Fibroblast of lung (primary cell): ENCODE measurements around the gene ENTREP3. TPM values are rescaled to one million over a fixed set of nuclear protein-coding genes. Genes with fewer than 3 reads are reported as not detected.

Source experiments
- DNase-seq, 2 donors: peaks; one replicate each; pipeline versions ENCODE4 v3.0.0 to v3.0.0-alpha.2; 2010; ENCODE audit warnings: low read depth in 2 of 2
- H2AFZ ChIP-seq: 2 replicates; pipeline ENCODE4 v1.5.1; 2012; ENCODE audit warnings: low read length, control low read depth, inconsistent platforms
- H3K27ac ChIP-seq: 2 replicates; pipeline ENCODE4 v1.5.1; 2011; ENCODE audit warnings: low read length, control low read depth; ENCODE audit not compliant: insufficient read depth
- H3K27me3 ChIP-seq: 2 replicates; pipeline ENCODE4 v1.5.1; 2011; ENCODE audit warnings: mild to moderate bottlenecking, low read length; ENCODE audit not compliant: control insufficient read depth, insufficient read depth
- H3K36me3 ChIP-seq: 2 replicates; pipeline ENCODE4 v1.5.1; 2011; ENCODE audit warnings: low read length; ENCODE audit not compliant: control insufficient read depth, insufficient read depth
- H3K4me1 ChIP-seq: 2 replicates; pipeline ENCODE4 v1.5.1; 2011; ENCODE audit warnings: low read length; ENCODE audit not compliant: control insufficient read depth, insufficient read depth; ENCODE audit errors: extremely low read depth
- H3K4me2 ChIP-seq: 2 replicates; pipeline ENCODE4 v1.5.1; 2011; ENCODE audit warnings: low read length, control low read depth; ENCODE audit not compliant: insufficient read depth; ENCODE audit errors: extremely low read depth
- H3K4me3 ChIP-seq, 4 experiments: fragments of 200-600 bp in 1 of 4; sonication (generic) in 1 of 4; replicated peaks in 1 of 4; 2 replicates each; pipeline ENCODE4 v1.5.1; 2011 to 2016; ENCODE audit warnings: low read length in 4 of 4, low read depth in 3 of 4, mild to moderate bottlenecking in 3 of 4, control low read depth in 2 of 4, inconsistent platforms in 1 of 4, mixed read lengths in 1 of 4; ENCODE audit not compliant: insufficient read depth in 1 of 4; ENCODE audit errors: control extremely low read depth in 1 of 4
- H3K79me2 ChIP-seq: 2 replicates; pipeline ENCODE4 v1.5.1; 2012; ENCODE audit warnings: mild to moderate bottlenecking, low read length, inconsistent platforms; ENCODE audit not compliant: control insufficient read depth, insufficient read depth
- H3K9ac ChIP-seq: 2 replicates; pipeline ENCODE4 v1.5.1; 2011; ENCODE audit warnings: mild to moderate bottlenecking, low read length, control low read depth; ENCODE audit not compliant: insufficient read depth
- H3K9me3 ChIP-seq: 2 replicates; pipeline ENCODE4 v1.5.1; 2012; ENCODE audit warnings: low read depth, low read length; ENCODE audit not compliant: control insufficient read depth, insufficient read depth
- H4K20me1 ChIP-seq: 2 replicates; pipeline ENCODE4 v1.5.1; 2011; ENCODE audit warnings: low read length; ENCODE audit not compliant: control insufficient read depth, insufficient read depth; ENCODE audit errors: extremely low read depth
- EZH2 ChIP-seq: IDR thresholded peaks from 2 replicates; pipeline ENCODE4 v1.5.1; 2012; ENCODE audit warnings: low read length, control low read depth, mild to moderate bottlenecking; ENCODE audit errors: missing control alignments
- polyA plus RNA-seq, 2 donors: library from polyadenylated mRNA; depleted of rRNA in 1 of 2; stranded (reverse) in 1 of 2; unstranded in 1 of 2; fragments of >200 nt; gene quantifications; 2 replicates each; pipeline ENCODE4 v1.2.1, GENCODE V29; 2011 to 2012; ENCODE audit warnings: missing spikeins in 1 of 2
- total RNA-seq: library from RNA; depleted of rRNA; stranded (reverse); fragments of >200 nt; gene quantifications from 2 replicates; pipeline ENCODE4 v1.2.1, GENCODE V29; 2014
- TF ChIP-seq, protein P1 (sequence below), 2 donors: IDR thresholded peaks in 1 of 2; conservative IDR thresholded peaks in 1 of 2; 1 replicate in 1 of 2; 2 replicates in 1 of 2; pipeline ENCODE4 v1.5.1; 2011 to 2012; ENCODE audit warnings: low read length in 2 of 2, control low read depth in 1 of 2, inconsistent platforms in 1 of 2, low read depth in 1 of 2, mild to moderate bottlenecking in 1 of 2

Gene ENTREP3
- total and polyA plus RNA-seq, 2 donors (not counting 1 experiment from before 2014, with no cell fraction given), result 8.5 to 12.9 TPM

GRCh38 chr1:155256058-155256852 is 972 bp upstream of the ENTREP3 start:
- Histone ChIP-seq H4K20me1 (no peaks in the 10 kb centered on the region), H3K4me1 (peaks cover 13% of the 10 kb centered on the region), H3K9me3 (no peaks in the 10 kb centered on the region), H3K4me3 (peak overlapping the region in 2 of 4 experiments; percentile 69 to 80), H3K79me2 (peaks cover 28% of the 10 kb centered on the region), H3K9ac (no peak overlapping the region), H3K27me3 (no peaks in the 10 kb centered on the region), H3K27ac (peak overlapping the region; percentile 90), H2AFZ (no peak overlapping the region), H3K4me2 (peak overlapping the region; percentile 81), H3K36me3 (peaks cover 9% of the 10 kb centered on the region)
- TF ChIP-seq, protein P1, sequence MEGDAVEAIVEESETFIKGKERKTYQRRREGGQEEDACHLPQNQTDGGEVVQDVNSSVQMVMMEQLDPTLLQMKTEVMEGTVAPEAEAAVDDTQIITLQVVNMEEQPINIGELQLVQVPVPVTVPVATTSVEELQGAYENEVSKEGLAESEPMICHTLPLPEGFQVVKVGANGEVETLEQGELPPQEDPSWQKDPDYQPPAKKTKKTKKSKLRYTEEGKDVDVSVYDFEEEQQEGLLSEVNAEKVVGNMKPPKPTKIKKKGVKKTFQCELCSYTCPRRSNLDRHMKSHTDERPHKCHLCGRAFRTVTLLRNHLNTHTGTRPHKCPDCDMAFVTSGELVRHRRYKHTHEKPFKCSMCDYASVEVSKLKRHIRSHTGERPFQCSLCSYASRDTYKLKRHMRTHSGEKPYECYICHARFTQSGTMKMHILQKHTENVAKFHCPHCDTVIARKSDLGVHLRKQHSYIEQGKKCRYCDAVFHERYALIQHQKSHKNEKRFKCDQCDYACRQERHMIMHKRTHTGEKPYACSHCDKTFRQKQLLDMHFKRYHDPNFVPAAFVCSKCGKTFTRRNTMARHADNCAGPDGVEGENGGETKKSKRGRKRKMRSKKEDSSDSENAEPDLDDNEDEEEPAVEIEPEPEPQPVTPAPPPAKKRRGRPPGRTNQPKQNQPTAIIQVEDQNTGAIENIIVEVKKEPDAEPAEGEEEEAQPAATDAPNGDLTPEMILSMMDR (conservative IDR thresholded peaks at IDR 0.05 in 1 of 2, IDR thresholded peaks at IDR 0.05 in 1 of 2; ENCODE audit: low read depth in 1 of 2, low read length in 2 of 2), result no peak
- no peak for TF ChIP-seq EZH2
- DNase-seq, result no peak

DNA sequence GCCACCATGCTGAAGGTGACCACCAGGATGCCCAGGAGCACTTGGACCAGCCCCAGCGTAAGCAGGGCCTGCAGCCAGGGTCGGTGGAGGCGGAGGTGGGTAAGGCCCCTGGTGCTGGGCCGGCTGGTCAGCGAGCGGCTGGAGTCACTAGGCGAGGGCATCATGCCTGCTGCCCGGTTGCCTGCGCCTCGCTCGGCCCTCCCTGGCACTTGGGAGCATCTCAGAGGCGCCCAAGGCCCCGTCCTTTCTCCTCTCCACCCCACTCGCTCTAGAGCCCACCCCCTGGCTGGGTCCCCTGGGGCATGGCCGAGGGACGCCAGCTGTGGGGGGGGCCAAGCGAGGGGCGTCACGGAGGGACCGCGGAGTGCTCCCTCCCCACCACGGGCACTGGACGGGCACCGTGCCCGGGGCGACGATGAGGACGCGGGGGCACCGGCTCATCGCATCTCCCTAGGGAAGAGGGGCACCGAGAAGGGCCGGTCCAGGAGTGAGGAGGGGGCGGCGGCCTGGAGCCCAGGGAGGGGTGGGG is 505 bp downstream of the ENTREP3 start:
- Histone ChIP-seq H3K4me2 (peak overlapping the region; percentile 81), H3K36me3 (peaks cover 9% of the 10 kb centered on the region), H3K4me1 (peaks cover 13% of the 10 kb centered on the region), H4K20me1 (no peaks in the 10 kb centered on the region), H3K9ac (peak overlapping the region; percentile 77), H3K4me3 (peak overlapping the region; percentile 61 to 80 (median 71)), H3K79me2 (peaks cover 16% of the 10 kb centered on the region), H3K27me3 (no peaks in the 10 kb centered on the region), H2AFZ (no peak overlapping the region), H3K27ac (peak overlapping the region; percentile 90), H3K9me3 (no peaks in the 10 kb centered on the region)
- TF ChIP-seq EZH2, result no peak
- DNase-seq, result no peak

- peak overlapping the region; percentile 61 to 80 (median 71) for H3K4me3 ChIP-seq
- no peak overlapping the region for H2AFZ ChIP-seq
- H3K9ac ChIP-seq, result peak overlapping the region; percentile 77
- no peak for TF ChIP-seq EZH2
- TF ChIP-seq, protein P1 (conservative IDR thresholded peaks at IDR 0.05 in 1 of 2, IDR thresholded peaks at IDR 0.05 in 1 of 2; ENCODE audit: low read depth in 1 of 2, low read length in 2 of 2), result no peak
- H3K27ac ChIP-seq, result peak overlapping the region; percentile 90
- no peaks in the 10 kb centered on the region for H3K9me3 ChIP-seq
- H4K20me1 ChIP-seq, result no peaks in the 10 kb centered on the region
- H3K27me3 ChIP-seq, result no peaks in the 10 kb centered on the region
- no peak for DNase-seq
- H3K79me2 ChIP-seq, result peaks cover 16% of the 10 kb centered on the region
- H3K36me3 ChIP-seq, result peaks cover 9% of the 10 kb centered on the region
- peaks cover 13% of the 10 kb centered on the region for H3K4me1 ChIP-seq
- H3K4me2 ChIP-seq, result peak overlapping the region; percentile 81
Measured at GRCh38 chr1:155254228-155254713, 1.0 kb downstream of the ENTREP3 start.
